ENCODE measurements around the gene ARHGEF16.

Gene ARHGEF16

GRCh38 chr1:3431266-3431665 lies 23.2 kb upstream of the ARHGEF16 start:
- Histone ChIP-seq H3K36me3 (ENCODE audit: insufficient read depth) (no peaks in the 10 kb centered on the region), H3K4me1 (ENCODE audit: low read depth, poor library complexity, severe bottlenecking) (no peaks in the 10 kb centered on the region), H3K27me3 (ENCODE audit: insufficient read depth, low read depth) (peaks cover 96% of the 10 kb centered on the region), H2AFZ (ENCODE audit: low read depth) (no peak overlapping the region), H3K27ac (no peak overlapping the region), H3K9ac (no peak overlapping the region), H3K4me2 (no peak overlapping the region), H3K4me3 (IDR thresholded peaks at IDR 0.05; ENCODE audit: insufficient read depth, low read depth, low read length) (no peak overlapping the region), H3K79me2 (ENCODE audit: insufficient read depth, low read depth) (no peaks in the 10 kb centered on the region), H4K20me1 (ENCODE audit: insufficient read depth) (no peaks in the 10 kb centered on the region)
- no peak for TF ChIP-seq CTCF (conservative IDR thresholded peaks at IDR 0.05; ENCODE audit: low read depth, low read length)

GRCh38 chr1:3431686-3432085 lies 22.8 kb upstream of the ARHGEF16 start:
- no peak for TF ChIP-seq CTCF (conservative IDR thresholded peaks at IDR 0.05; ENCODE audit: low read depth, low read length)

GRCh38 chr1:3432306-3432705 lies 22.2 kb upstream of the ARHGEF16 start:
- H3K9ac ChIP-seq, result no peak overlapping the region
- no peak overlapping the region for H3K27ac ChIP-seq
- H3K36me3 ChIP-seq (ENCODE audit: insufficient read depth), result no peaks in the 10 kb centered on the region
- H3K4me1 ChIP-seq (ENCODE audit: low read depth, poor library complexity, severe bottlenecking), result no peaks in the 10 kb centered on the region
- no peak overlapping the region for H3K4me3 ChIP-seq (IDR thresholded peaks at IDR 0.05; ENCODE audit: insufficient read depth, low read depth, low read length)
- H3K79me2 ChIP-seq (ENCODE audit: insufficient read depth, low read depth), result no peaks in the 10 kb centered on the region
- no peak for TF ChIP-seq CTCF (conservative IDR thresholded peaks at IDR 0.05; ENCODE audit: low read depth, low read length)
- peaks cover 96% of the 10 kb centered on the region for H3K27me3 ChIP-seq (ENCODE audit: insufficient read depth, low read depth)
- no peaks in the 10 kb centered on the region for H4K20me1 ChIP-seq (ENCODE audit: insufficient read depth)
- no peak overlapping the region for H2AFZ ChIP-seq (ENCODE audit: low read depth)
- H3K4me2 ChIP-seq, result no peak overlapping the region

More at GRCh38 chr1:3431686-3432085, 22.8 kb upstream of the ARHGEF16 start:
- Histone ChIP-seq H3K4me3 (IDR thresholded peaks at IDR 0.05; ENCODE audit: insufficient read depth, low read depth, low read length) (no peak overlapping the region), H3K4me1 (ENCODE audit: low read depth, poor library complexity, severe bottlenecking) (no peaks in the 10 kb centered on the region), H3K79me2 (ENCODE audit: insufficient read depth, low read depth) (no peaks in the 10 kb centered on the region), H3K4me2 (no peak overlapping the region), H3K36me3 (ENCODE audit: insufficient read depth) (no peaks in the 10 kb centered on the region), H3K9ac (no peak overlapping the region), H3K27ac (no peak overlapping the region), H3K27me3 (ENCODE audit: insufficient read depth, low read depth) (peaks cover 96% of the 10 kb centered on the region), H2AFZ (ENCODE audit: low read depth) (no peak overlapping the region), H4K20me1 (ENCODE audit: insufficient read depth) (no peaks in the 10 kb centered on the region)

- Histone ChIP-seq H4K20me1 (ENCODE audit: insufficient read depth) (no peaks in the 10 kb centered on the region), H3K79me2 (ENCODE audit: insufficient read depth, low read depth) (no peaks in the 10 kb centered on the region), H3K27ac (no peak overlapping the region), H3K4me2 (no peak overlapping the region), H3K4me3 (IDR thresholded peaks at IDR 0.05; ENCODE audit: insufficient read depth, low read depth, low read length) (no peak overlapping the region), H3K27me3 (ENCODE audit: insufficient read depth, low read depth) (peaks cover 96% of the 10 kb centered on the region), H3K4me1 (ENCODE audit: low read depth, poor library complexity, severe bottlenecking) (no peaks in the 10 kb centered on the region), H3K36me3 (ENCODE audit: insufficient read depth) (no peaks in the 10 kb centered on the region), H3K9ac (no peak overlapping the region), H2AFZ (ENCODE audit: low read depth) (no peak overlapping the region)
- no peak for TF ChIP-seq CTCF (conservative IDR thresholded peaks at IDR 0.05; ENCODE audit: low read depth, low read length)
Observed at GRCh38 chr1:3433076-3433475, 21.4 kb upstream of the ARHGEF16 start.
